Natural killer cell (primary cell): ENCODE measurements around the gene NXN. TPM values are rescaled to one million over a fixed set of nuclear protein-coding genes. Genes with fewer than 3 reads are reported as not detected.

Experiments used
- ATAC-seq, 3 donors: fragments of 150-1000 bp in 2 of 3; fragments of 200-7000 bp in 1 of 3; cut with Tn5 transposase; 1 replicate in 1 of 3; 2 replicates in 2 of 3; pipeline ENCODE4 v1.10.0; 2021; ENCODE audit warnings: mild to moderate bottlenecking in 2 of 3, moderate library complexity in 2 of 3
- DNase-seq, 2 donors: peaks; one replicate each; pipeline versions ENCODE4 v3.0.0 to v3.0.0-alpha.2; 2013 to 2021; ENCODE audit warnings: mixed read lengths in 1 of 2
- H3K27ac ChIP-seq: one replicate; pipeline ENCODE4 v1.5.1; 2013; ENCODE audit warnings: mild to moderate bottlenecking, low read length
- H3K27me3 ChIP-seq: one replicate; pipeline ENCODE4 v1.6.1; 2013; ENCODE audit warnings: low read length; ENCODE audit not compliant: control insufficient read depth, insufficient read depth
- H3K36me3 ChIP-seq: one replicate; pipeline ENCODE4 v1.6.1; 2013; ENCODE audit warnings: low read length; ENCODE audit not compliant: control insufficient read depth, insufficient read depth
- H3K4me1 ChIP-seq: one replicate; pipeline ENCODE4 v1.6.1; 2013; ENCODE audit warnings: low read length; ENCODE audit not compliant: control insufficient read depth, insufficient read depth
- H3K4me3 ChIP-seq: one replicate; pipeline ENCODE4 v1.5.1; 2013; ENCODE audit warnings: low read length
- H3K9me3 ChIP-seq: one replicate; pipeline ENCODE4 v1.6.1; 2013; ENCODE audit warnings: low read length; ENCODE audit not compliant: control insufficient read depth, insufficient read depth
- H3K27ac Mint-ChIP-seq, 2 donors: one replicate each; pipeline ENCODE4 v1.8.0; 2022; ENCODE audit warnings: mild to moderate bottlenecking in 2 of 2, mixed read lengths in 2 of 2, moderate library complexity in 1 of 2
- H3K27me3 Mint-ChIP-seq, 2 donors: one replicate each; pipeline ENCODE4 v1.8.0; 2022; ENCODE audit warnings: low read depth in 2 of 2, mixed read lengths in 2 of 2
- H3K36me3 Mint-ChIP-seq: one replicate; pipeline ENCODE4 v1.8.0; 2022; ENCODE audit warnings: mixed read lengths
- H3K4me1 Mint-ChIP-seq, 2 donors: one replicate each; pipeline ENCODE4 v1.8.0; 2022; ENCODE audit warnings: mixed read lengths in 2 of 2
- H3K4me3 Mint-ChIP-seq: one replicate; pipeline ENCODE4 v1.8.0; 2022; ENCODE audit warnings: mild to moderate bottlenecking, moderate library complexity, mixed read lengths
- H3K9me3 Mint-ChIP-seq, 2 donors: one replicate each; pipeline ENCODE4 v1.8.0; 2022; ENCODE audit warnings: mixed read lengths in 2 of 2
- CTCF ChIP-seq: fragments of 200-600 bp; IDR thresholded peaks from one replicate; pipeline ENCODE4 v1.8.0; 2022; ENCODE audit warnings: antibody characterized with exemption
- WGBS: methylation state at CpG from one replicate; pipeline ENCODE4 v1.1.7; 2013; ENCODE audit warnings: missing lambda C conversion rate; ENCODE audit not compliant: insufficient coverage; 5-methylcytosine and 5-hydroxymethylcytosine counted together
- intact Hi-C: fragments of 100-400 bp; cut with micrococcal nuclease; formaldehyde crosslinking; loops from one replicate; pipeline ENCODE4 v1.14.2; 2022
- total RNA-seq, 4 donors: library from RNA; stranded (reverse); fragments of 120-200 nt in 1 of 4; gene quantifications; one replicate each; pipeline versions ENCODE4 v1.2.3 to v1.2.4, GENCODE V29; 2013 to 2022

The NXN gene
- total RNA-seq, 3 donors from 2014 or later (not counting 1 experiment from before 2014, with no cell fraction given) = 0.14 to 0.55 TPM; not detected in 1

- H3K36me3 Mint-ChIP-seq = peaks cover 11% of the 10 kb centered on the region
- no peak overlapping the region for H3K27ac Mint-ChIP-seq
- H3K9me3 Mint-ChIP-seq = no peaks in the 10 kb centered on the region
Observed at GRCh38 chr17:1003633-1003971, 24.0 kb upstream of the NXN start.

DNA sequence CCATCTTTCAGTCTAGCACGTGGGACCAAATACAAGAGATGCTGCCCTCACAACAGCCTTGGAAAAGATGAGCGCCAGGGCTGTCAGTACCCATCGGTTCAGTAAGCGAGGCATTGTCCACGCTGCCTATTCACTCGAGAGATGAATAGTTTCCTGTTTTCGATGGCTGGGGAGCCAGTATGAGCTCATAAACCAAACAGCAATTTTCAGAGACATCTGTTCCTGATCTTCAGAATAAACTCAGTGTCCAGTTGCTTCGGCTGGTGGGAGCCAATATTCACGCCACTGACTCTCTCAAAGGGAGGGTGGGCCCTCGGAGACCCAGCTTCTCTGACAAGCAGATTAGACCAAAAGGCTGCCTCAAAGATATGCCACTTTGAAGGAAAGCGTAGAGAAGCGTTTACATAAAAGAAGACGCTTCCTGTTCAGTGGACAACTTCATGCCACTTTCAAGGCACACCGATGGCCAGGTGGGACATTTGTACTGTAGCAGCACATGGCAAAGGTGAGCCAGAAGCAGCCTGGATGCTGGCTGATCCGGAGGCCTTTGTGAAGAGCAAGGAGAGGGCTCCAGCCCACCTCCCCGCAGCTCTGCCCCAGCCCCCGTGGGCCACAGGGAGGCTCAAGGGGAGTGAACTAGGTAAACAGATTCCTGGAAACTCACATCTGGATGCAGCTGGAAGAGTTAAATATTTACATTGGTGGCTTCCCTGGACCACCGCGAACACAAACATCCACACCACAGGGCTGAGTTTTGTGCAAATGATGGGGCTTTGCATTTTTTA, 23.4 kb upstream of the NXN start:
- H3K9me3 ChIP-seq = no peaks in the 10 kb centered on the region
- peaks cover 66% of the 10 kb centered on the region for H3K36me3 ChIP-seq
- H3K27me3 ChIP-seq = no peaks in the 10 kb centered on the region
- ATAC-seq (no peak), DNase-seq (no peak)
- Mint-ChIP-seq H3K4me3 (no peak overlapping the region), H3K27me3 (no peaks in the 10 kb centered on the region), H3K4me1 (peaks cover 22% of the 10 kb centered on the region in 2 donors), H3K9me3 (no peaks in the 10 kb centered on the region), H3K36me3 (peaks cover 11% of the 10 kb centered on the region), H3K27ac (peak overlapping the region in 1 of 2 donors; percentile 6)
- intact Hi-C loops = no loop called here
- no peak overlapping the region for H3K27ac ChIP-seq
- no peak for TF ChIP-seq CTCF
- peaks cover 3% of the 10 kb centered on the region for H3K4me1 ChIP-seq
- H3K4me3 ChIP-seq = no peak overlapping the region
- WGBS = 89% methylated on average over 19 of the region's 19 CpGs

More at GRCh38 chr17:1003633-1003971, 24.0 kb upstream of the NXN start:
- no peaks in the 10 kb centered on the region for H3K27me3 ChIP-seq
- no peak for TF ChIP-seq CTCF
- H3K27ac ChIP-seq = no peak overlapping the region
- ATAC-seq (no peak), DNase-seq (no peak)
- peaks cover 15 to 16% of the 10 kb centered on the region in 2 donors for H3K4me1 Mint-ChIP-seq
- H3K36me3 ChIP-seq = peaks cover 72% of the 10 kb centered on the region
- intact Hi-C loops = no loop called here
- H3K4me1 ChIP-seq = no peaks in the 10 kb centered on the region
- no peaks in the 10 kb centered on the region for H3K9me3 ChIP-seq
- H3K4me3 Mint-ChIP-seq = no peak overlapping the region
- WGBS = 99% methylated on average over 5 of the region's 5 CpGs
- no peak overlapping the region for H3K4me3 ChIP-seq
- no peaks in the 10 kb centered on the region for H3K27me3 Mint-ChIP-seq

GRCh38 chr17:1002412-1002753, 22.8 kb upstream of the NXN start:
- Histone ChIP-seq H3K36me3 (peaks cover 61% of the 10 kb centered on the region), H3K27me3 (no peaks in the 10 kb centered on the region), H3K4me3 (no peak overlapping the region), H3K9me3 (no peaks in the 10 kb centered on the region), H3K4me1 (peaks cover 9% of the 10 kb centered on the region), H3K27ac (no peak overlapping the region)
- DNase-seq (no peak), ATAC-seq (no peak)
- H3K9me3 Mint-ChIP-seq = no peaks in the 10 kb centered on the region
- TF ChIP-seq CTCF = no peak
- H3K4me1 Mint-ChIP-seq = peaks cover 26% of the 10 kb centered on the region in 2 donors
- H3K4me3 Mint-ChIP-seq = no peak overlapping the region
- peak overlapping the region; percentile 6 to 17 for H3K27ac Mint-ChIP-seq
- intact Hi-C loops = no loop called here
- no peaks in the 10 kb centered on the region for H3K27me3 Mint-ChIP-seq
- H3K36me3 Mint-ChIP-seq = peaks cover 11% of the 10 kb centered on the region
- WGBS = 83% methylated on average over 4 of the region's 4 CpGs
